HEK293 (cell line): Measurements from ENCODE around the gene CD96.

Experiments
- CTCF ChIA-PET: fragments of 350-600 bp; formaldehyde crosslinking; extraction: SDS; loops from one replicate; lab custom pipeline; 2021; ENCODE audit warnings: antibody characterized with exemption; lab: Yijun Ruan, JAX
- POLR2A ChIA-PET: fragments of 300-600 bp; formaldehyde crosslinking; extraction: SDS; loops from one replicate; lab custom pipeline; 2020; ENCODE audit warnings: antibody characterized with exemption, inconsistent platforms; lab: Yijun Ruan, JAX
- H3K27ac ChIP-seq: fragments of 200-500 bp; sonication (Bioruptor generic); 2 replicates; pipeline ENCODE4 v1.5.1; 2014; ENCODE audit warnings: low read depth, low read length, control low read depth, inconsistent platforms; ENCODE audit errors: extremely low read depth
- H3K36me3 ChIP-seq, 2 experiments: fragments of 200-500 bp in 1 of 2; sonication (Bioruptor generic) in 1 of 2; 1 replicate in 1 of 2; 2 replicates in 1 of 2; pipeline ENCODE4 v1.5.1; 2014 to 2017; ENCODE audit warnings: inconsistent platforms in 2 of 2, low read length in 2 of 2; ENCODE audit not compliant: control insufficient read depth in 2 of 2, insufficient read depth in 1 of 2
- H3K4me1 ChIP-seq: fragments of 200-500 bp; sonication (Bioruptor generic); 2 replicates; pipeline ENCODE4 v1.5.1; 2014; ENCODE audit warnings: mild to moderate bottlenecking, low read length, inconsistent platforms; ENCODE audit not compliant: control insufficient read depth, insufficient read depth
- H3K4me3 ChIP-seq: 2 replicates; pipeline ENCODE4 v1.5.1; 2011; ENCODE audit warnings: low read depth, mild to moderate bottlenecking, control low read depth, low read length, moderate library complexity
- H3K9me3 ChIP-seq: fragments of 200-500 bp; sonication (Bioruptor generic); 2 replicates; pipeline ENCODE4 v1.5.1; 2014; ENCODE audit warnings: low read depth, low read length, inconsistent platforms; ENCODE audit not compliant: control insufficient read depth, insufficient read depth
- EGR2 ChIP-seq: fragments of 450-650 bp; formaldehyde crosslinking; IDR thresholded peaks from 2 replicates; pipeline ENCODE4 v1.5.1; 2016; ENCODE audit warnings: low read depth, missing biosample characterization, missing genetic modification characterization
- OVOL3 ChIP-seq: fragments of 450-650 bp; formaldehyde crosslinking; IDR thresholded peaks from 2 replicates; pipeline ENCODE4 v1.5.1; 2016; ENCODE audit warnings: missing biosample characterization, missing genetic modification characterization
- REPIN1 ChIP-seq: fragments of 450-650 bp; formaldehyde crosslinking; IDR thresholded peaks from 2 replicates; pipeline ENCODE4 v1.5.1; 2017; ENCODE audit warnings: missing biosample characterization, missing genetic modification characterization, low read depth
- SP7 ChIP-seq: fragments of 450-650 bp; formaldehyde crosslinking; IDR thresholded peaks from 2 replicates; pipeline ENCODE4 v1.5.1; 2016; ENCODE audit warnings: missing biosample characterization, missing genetic modification characterization
- TRIM28 ChIP-seq: IDR thresholded peaks from 2 replicates; pipeline ENCODE4 v1.6.1; 2011; ENCODE audit warnings: low read length, control low read depth, borderline replicate concordance
- WT1 ChIP-seq: fragments of 450-650 bp; formaldehyde crosslinking; IDR thresholded peaks from 2 replicates; pipeline ENCODE4 v1.5.1; 2016; ENCODE audit warnings: missing biosample characterization, missing genetic modification characterization
- ZNF121 ChIP-seq: fragments of 450-650 bp; formaldehyde crosslinking; IDR thresholded peaks from 2 replicates; pipeline ENCODE4 v1.5.1; 2016; ENCODE audit warnings: missing biosample characterization, missing genetic modification characterization
- ZNF148 ChIP-seq: fragments of 450-650 bp; formaldehyde crosslinking; IDR thresholded peaks from 2 replicates; pipeline ENCODE4 v1.5.0; 2017; ENCODE audit warnings: missing biosample characterization, missing genetic modification characterization, borderline replicate concordance
- ZNF16 ChIP-seq: fragments of 450-650 bp; formaldehyde crosslinking; IDR thresholded peaks from 2 replicates; pipeline ENCODE4 v1.5.1; 2016; ENCODE audit warnings: low read depth, missing biosample characterization, missing genetic modification characterization
- ZNF214 ChIP-seq: fragments of 450-650 bp; formaldehyde crosslinking; IDR thresholded peaks from 2 replicates; pipeline ENCODE4 v1.5.1; 2017; ENCODE audit warnings: missing biosample characterization, mild to moderate bottlenecking, missing genetic modification characterization, borderline replicate concordance
- ZNF221 ChIP-seq: fragments of 450-650 bp; formaldehyde crosslinking; IDR thresholded peaks from 2 replicates; pipeline ENCODE4 v1.5.1; 2017; ENCODE audit warnings: missing biosample characterization, missing genetic modification characterization, borderline replicate concordance
- ZNF223 ChIP-seq: fragments of 450-650 bp; formaldehyde crosslinking; IDR thresholded peaks from 2 replicates; pipeline ENCODE4 v1.5.1; 2016; ENCODE audit warnings: missing biosample characterization, missing genetic modification characterization
- ZNF274 ChIP-seq, 2 experiments: fragments of 200-500 bp in 1 of 2; fragments of 450-650 bp in 1 of 2; sonication (Bioruptor generic) in 1 of 2; formaldehyde crosslinking in 1 of 2; IDR thresholded peaks; 2 replicates each; pipeline versions ENCODE4 v1.5.1 to v1.6.1; 2014 to 2016; ENCODE audit warnings: borderline replicate concordance in 1 of 2, inconsistent platforms in 1 of 2, low read length in 1 of 2, missing biosample characterization in 1 of 2, missing genetic modification characterization in 1 of 2
- ZNF341 ChIP-seq: fragments of 450-650 bp; formaldehyde crosslinking; IDR thresholded peaks from 2 replicates; pipeline ENCODE4; 2016; ENCODE audit warnings: low read depth, missing biosample characterization, missing genetic modification characterization
- ZNF416 ChIP-seq: fragments of 450-650 bp; formaldehyde crosslinking; IDR thresholded peaks from 2 replicates; pipeline ENCODE4 v1.5.1; 2016; ENCODE audit warnings: missing biosample characterization, missing genetic modification characterization
- ZNF501 ChIP-seq: fragments of 450-650 bp; formaldehyde crosslinking; IDR thresholded peaks from 2 replicates; pipeline ENCODE4 v1.5.1; 2016; ENCODE audit warnings: missing biosample characterization, missing genetic modification characterization
- ZNF561 ChIP-seq: fragments of 450-650 bp; IDR thresholded peaks from 2 replicates; pipeline ENCODE4 v1.5.1; 2018; ENCODE audit warnings: missing biosample characterization, missing genetic modification characterization, borderline replicate concordance
- ZNF600 ChIP-seq: fragments of 450-650 bp; formaldehyde crosslinking; IDR thresholded peaks from 2 replicates; pipeline ENCODE4 v1.5.1; 2016; ENCODE audit warnings: missing biosample characterization, missing genetic modification characterization
- ZNF670 ChIP-seq: fragments of 450-650 bp; formaldehyde crosslinking; IDR thresholded peaks from 2 replicates; pipeline ENCODE4 v1.5.1; 2016; ENCODE audit warnings: missing biosample characterization, missing genetic modification characterization, low read depth
- ZNF792 ChIP-seq: fragments of 450-650 bp; formaldehyde crosslinking; IDR thresholded peaks from 2 replicates; pipeline ENCODE4 v1.5.1; 2016; ENCODE audit warnings: missing biosample characterization, missing genetic modification characterization
- TF ChIP-seq, protein P1 (sequence below): fragments of 450-650 bp; formaldehyde crosslinking; IDR thresholded peaks from 2 replicates; pipeline ENCODE4 v1.5.1; 2016; ENCODE audit warnings: missing biosample characterization, missing genetic modification characterization
- TF ChIP-seq, protein P2 (sequence below): fragments of 450-650 bp; formaldehyde crosslinking; IDR thresholded peaks from 2 replicates; pipeline ENCODE4 v1.5.1; 2017; ENCODE audit warnings: missing biosample characterization, missing genetic modification characterization
- TF ChIP-seq, protein P3 (sequence below): fragments of 450-650 bp; formaldehyde crosslinking; IDR thresholded peaks from 2 replicates; pipeline ENCODE4 v1.5.1; 2016; ENCODE audit warnings: missing biosample characterization, missing genetic modification characterization, low read depth

Gene CD96

GRCh38 chr3:111652492-111653180 is 110.6 kb downstream of the CD96 start (continued):
- TF ChIP-seq ZNF416 (tag by site-specific recombination) (no peak), ZNF792 (tag by site-specific recombination) (no peak), ZNF121 (tag by site-specific recombination) (no peak)

DNA sequence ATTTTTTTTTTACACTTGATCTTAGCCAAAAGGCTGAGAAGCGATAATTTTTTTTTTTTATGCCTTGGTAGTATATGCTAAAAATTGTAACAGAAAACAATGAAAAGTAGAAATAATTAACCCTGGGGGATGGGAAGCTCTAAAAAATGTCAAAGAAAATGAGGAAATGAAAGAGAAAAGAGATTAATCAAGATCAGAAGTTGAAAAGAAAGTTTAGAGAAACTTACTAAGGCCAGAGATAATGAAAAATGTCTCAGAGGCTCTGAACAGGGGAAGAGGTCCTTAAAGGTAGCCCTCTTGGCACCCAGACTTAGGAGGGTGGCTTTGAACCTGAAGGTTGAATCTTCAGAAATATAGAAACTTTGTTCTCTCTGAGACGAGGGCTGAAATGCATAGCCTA is 111.8 kb downstream of the CD96 start:
- ChIA-PET CTCF (interaction anchor here (0.7 kb wide), 1 partner anchor 74 kb away, joined by 3 read pairs; no protein-coding TSS in a partner anchor), POLR2A (no interaction called here)
- Histone ChIP-seq H3K27ac (no peak overlapping the region), H3K4me1 (no peaks in the 10 kb centered on the region), H3K36me3 (no peaks in the 10 kb centered on the region), H3K9me3 (no peaks in the 10 kb centered on the region), H3K4me3 (no peak overlapping the region)
- TF ChIP-seq SP7 (tag by site-specific recombination): no peak
- no peak for TF ChIP-seq ZNF600 (tag by site-specific recombination)
- no peak for TF ChIP-seq ZNF221 (tag by site-specific recombination)
- no peak for TF ChIP-seq ZNF274 (IDR thresholded peaks at IDR 0.05; ENCODE audit: low read length)
- no peak for TF ChIP-seq ZNF274 (tag by site-specific recombination; IDR thresholded peaks at IDR 0.05; ENCODE audit: borderline replicate concordance)
- no peak for TF ChIP-seq ZNF223 (tag by site-specific recombination)
- TF ChIP-seq ZNF16 (tag by site-specific recombination): no peak
- TF ChIP-seq ZNF670 (tag by site-specific recombination): no peak
- TF ChIP-seq ZNF214 (tag by site-specific recombination): no peak
- TF ChIP-seq ZNF341 (tag by site-specific recombination): no peak
- no peak for TF ChIP-seq ZNF501
- TF ChIP-seq, protein P1, sequence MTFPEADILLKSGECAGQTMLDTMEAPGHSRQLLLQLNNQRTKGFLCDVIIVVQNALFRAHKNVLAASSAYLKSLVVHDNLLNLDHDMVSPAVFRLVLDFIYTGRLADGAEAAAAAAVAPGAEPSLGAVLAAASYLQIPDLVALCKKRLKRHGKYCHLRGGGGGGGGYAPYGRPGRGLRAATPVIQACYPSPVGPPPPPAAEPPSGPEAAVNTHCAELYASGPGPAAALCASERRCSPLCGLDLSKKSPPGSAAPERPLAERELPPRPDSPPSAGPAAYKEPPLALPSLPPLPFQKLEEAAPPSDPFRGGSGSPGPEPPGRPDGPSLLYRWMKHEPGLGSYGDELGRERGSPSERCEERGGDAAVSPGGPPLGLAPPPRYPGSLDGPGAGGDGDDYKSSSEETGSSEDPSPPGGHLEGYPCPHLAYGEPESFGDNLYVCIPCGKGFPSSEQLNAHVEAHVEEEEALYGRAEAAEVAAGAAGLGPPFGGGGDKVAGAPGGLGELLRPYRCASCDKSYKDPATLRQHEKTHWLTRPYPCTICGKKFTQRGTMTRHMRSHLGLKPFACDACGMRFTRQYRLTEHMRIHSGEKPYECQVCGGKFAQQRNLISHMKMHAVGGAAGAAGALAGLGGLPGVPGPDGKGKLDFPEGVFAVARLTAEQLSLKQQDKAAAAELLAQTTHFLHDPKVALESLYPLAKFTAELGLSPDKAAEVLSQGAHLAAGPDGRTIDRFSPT (tag by site-specific recombination): no peak
- TF ChIP-seq REPIN1 (tag by site-specific recombination): no peak
- no peak for TF ChIP-seq OVOL3 (tag by site-specific recombination)
- TF ChIP-seq EGR2: no peak
- TF ChIP-seq WT1 (tag by site-specific recombination): no peak
- TF ChIP-seq, protein P2, sequence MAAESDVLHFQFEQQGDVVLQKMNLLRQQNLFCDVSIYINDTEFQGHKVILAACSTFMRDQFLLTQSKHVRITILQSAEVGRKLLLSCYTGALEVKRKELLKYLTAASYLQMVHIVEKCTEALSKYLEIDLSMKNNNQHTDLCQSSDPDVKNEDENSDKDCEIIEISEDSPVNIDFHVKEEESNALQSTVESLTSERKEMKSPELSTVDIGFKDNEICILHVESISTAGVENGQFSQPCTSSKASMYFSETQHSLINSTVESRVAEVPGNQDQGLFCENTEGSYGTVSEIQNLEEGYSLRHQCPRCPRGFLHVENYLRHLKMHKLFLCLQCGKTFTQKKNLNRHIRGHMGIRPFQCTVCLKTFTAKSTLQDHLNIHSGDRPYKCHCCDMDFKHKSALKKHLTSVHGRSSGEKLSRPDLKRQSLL (tag by site-specific recombination): no peak
- no peak for TF ChIP-seq TRIM28
- TF ChIP-seq ZNF561 (tag by site-specific recombination): no peak
- TF ChIP-seq ZNF148 (tag by site-specific recombination): no peak
- TF ChIP-seq, protein P3, sequence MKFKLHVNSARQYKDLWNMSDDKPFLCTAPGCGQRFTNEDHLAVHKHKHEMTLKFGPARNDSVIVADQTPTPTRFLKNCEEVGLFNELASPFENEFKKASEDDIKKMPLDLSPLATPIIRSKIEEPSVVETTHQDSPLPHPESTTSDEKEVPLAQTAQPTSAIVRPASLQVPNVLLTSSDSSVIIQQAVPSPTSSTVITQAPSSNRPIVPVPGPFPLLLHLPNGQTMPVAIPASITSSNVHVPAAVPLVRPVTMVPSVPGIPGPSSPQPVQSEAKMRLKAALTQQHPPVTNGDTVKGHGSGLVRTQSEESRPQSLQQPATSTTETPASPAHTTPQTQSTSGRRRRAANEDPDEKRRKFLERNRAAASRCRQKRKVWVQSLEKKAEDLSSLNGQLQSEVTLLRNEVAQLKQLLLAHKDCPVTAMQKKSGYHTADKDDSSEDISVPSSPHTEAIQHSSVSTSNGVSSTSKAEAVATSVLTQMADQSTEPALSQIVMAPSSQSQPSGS (tag by site-specific recombination): no peak
